HG03196 (cell line): ENCODE results near the gene BBX.
A peak's percentile ranks its signal among the peaks of the same experiment; 100 is the strongest.

Experiments used
- ATAC-seq: cut with Tn5 transposase; IDR thresholded peaks from one replicate; pipeline ENCODE4 v1.9.1; 2021; ENCODE audit not compliant: unreplicated experiment

Gene BBX

DNA sequence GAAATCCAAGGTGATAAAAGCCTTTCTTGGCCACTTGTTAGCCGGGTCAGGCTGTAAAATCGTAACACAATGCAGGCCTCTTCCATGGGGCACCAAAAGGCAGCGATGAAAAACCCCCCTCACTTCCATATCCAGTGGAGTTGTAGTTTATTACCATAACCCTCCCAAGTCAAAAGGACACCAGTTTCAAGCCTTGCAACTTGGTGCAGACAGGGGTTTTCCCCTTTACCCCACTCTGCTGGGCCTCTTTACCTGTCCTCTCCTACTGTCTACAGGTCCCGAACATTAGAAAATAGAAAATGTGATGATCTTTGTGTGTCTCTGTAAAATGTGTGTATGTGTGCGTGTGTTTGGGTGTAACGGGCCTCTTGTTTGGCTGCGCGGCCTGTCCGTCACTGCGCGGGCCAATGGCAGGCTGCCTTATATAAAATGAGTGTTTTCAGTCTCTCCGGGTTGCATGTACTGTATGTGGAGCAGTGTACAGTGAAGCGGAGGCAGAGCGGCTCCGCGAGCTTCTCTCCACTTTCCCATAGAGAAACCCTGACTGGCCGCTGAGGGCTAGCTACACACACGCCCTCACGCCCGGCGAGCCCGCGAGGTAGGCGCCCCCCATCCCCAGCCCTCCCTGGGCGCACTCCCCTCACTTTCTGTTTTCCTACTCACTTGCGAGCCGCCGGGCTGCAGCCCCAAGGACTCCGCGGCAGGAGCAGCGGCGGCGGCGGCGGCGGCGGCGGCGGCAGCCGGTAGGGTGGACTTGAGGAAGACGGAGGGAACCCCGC is at the start of gene BBX:
TSS of gene BBX (plus strand) at position 453 of the 779 bp plus-strand sequence. CDS start 187,499 bp downstream, outside the sequence.
- peak; percentile 95 for ATAC-seq

GRCh38 chr3:107476462-107476861 is 46.3 kb upstream of the BBX start:
- ATAC-seq = no peak

DNA sequence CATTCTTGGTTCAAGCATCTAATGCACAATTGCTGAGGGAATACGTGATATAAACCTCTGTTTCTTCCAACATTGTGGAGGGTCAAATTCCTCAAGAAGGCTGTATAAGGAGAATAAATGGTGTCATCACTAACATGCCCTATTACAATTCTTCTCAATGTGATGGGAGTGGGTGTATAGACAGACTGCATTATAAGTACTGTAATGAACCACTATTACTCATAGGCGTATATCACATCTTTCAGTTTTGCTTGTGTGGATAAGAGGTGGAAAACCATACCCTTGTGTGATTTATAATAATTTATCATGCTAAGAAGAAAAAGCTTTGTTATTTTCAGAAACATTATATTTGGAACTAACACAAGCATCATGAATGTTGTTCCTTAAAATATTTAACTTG is 35.3 kb upstream of the BBX start:
- ATAC-seq = no peak

GRCh38 chr3:107488942-107489341 is 33.8 kb upstream of the BBX start:
- no peak for ATAC-seq

GRCh38 chr3:107493134-107493533 is 29.6 kb upstream of the BBX start:
- ATAC-seq = no peak

DNA sequence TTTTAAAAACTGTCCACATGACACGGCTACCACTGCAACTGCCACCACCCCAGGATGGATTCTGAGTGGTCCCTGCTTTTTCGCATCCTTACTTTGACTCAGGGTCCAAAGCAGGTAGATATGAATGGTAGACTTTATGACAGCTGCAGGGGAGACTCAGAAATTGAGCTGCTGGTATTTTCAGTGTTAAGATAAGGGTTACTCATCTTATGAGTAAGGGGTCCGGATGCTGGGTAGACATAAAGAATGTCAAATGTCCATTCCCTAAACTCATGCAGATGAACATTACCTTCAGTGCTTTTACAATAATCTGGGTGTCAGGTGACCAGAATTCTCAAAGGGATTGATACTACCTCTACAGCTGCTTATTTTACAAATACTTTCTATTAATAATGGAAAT is 25.9 kb upstream of the BBX start:
- ATAC-seq = no peak

GRCh38 chr3:107498646-107499045 is 24.1 kb upstream of the BBX start:
- ATAC-seq = no peak

DNA sequence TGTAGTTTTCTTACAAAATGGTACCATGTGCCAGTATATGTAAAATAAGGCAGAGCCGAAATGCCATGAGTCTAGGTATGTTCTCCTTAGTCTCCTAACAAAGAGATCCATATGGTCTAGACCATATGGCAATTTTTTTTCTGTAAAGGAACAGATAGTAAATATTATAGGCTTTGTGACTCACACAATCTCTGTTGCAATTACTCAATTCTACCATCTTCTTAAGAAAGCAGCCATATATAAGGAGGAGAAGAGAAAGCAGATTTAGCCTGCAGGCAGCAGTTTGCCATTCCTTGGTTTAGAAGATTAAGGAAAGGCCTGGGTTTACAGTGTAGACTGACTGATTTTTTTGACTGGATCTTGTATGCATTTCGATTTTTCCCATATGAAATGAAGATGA is 16.3 kb upstream of the BBX start:
- no peak for ATAC-seq

DNA sequence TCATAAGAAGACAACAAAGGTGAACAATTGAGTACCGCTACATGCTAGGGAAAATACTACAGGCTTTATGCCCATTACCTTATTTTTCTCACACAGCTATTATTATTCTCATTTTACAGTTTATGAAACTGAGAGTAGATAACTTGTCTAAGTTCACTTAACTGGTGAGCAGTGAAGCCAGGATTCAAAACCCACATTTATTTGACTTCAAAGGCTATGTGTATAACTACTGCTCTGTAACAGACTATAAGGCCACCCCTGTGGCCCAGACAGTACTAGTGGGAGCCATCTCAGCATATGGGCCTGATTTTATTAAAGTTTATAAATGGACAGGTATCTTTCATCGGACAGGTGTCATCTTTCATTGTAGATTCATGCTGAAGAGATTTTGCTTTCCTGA is 14.4 kb upstream of the BBX start:
- no peak for ATAC-seq

GRCh38 chr3:107512108-107512507 is 10.7 kb upstream of the BBX start:
- ATAC-seq = no peak

GRCh38 chr3:107514453-107514852 is 8.3 kb upstream of the BBX start:
- no peak for ATAC-seq

DNA sequence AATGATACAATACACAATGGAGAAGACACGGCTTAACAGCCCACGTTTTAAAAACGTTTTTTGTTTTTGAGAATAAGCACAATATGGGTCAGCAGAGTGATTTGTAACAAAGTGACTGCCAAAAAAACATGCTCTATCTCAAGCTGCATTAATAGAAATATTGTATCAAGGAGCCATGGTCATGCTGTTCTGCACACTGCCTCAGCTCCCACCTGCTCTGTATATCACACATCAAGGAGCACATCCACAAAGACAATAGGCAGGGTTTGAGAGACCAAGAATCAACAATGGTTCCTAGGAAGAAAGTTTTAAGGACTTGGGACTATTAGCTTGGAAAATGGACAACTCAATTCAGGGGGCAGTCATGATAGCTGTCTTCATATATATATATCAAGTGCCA is 6.3 kb upstream of the BBX start:
- no peak for ATAC-seq

GRCh38 chr3:107520535-107520934 is 2.2 kb upstream of the BBX start:
- ATAC-seq = no peak

DNA sequence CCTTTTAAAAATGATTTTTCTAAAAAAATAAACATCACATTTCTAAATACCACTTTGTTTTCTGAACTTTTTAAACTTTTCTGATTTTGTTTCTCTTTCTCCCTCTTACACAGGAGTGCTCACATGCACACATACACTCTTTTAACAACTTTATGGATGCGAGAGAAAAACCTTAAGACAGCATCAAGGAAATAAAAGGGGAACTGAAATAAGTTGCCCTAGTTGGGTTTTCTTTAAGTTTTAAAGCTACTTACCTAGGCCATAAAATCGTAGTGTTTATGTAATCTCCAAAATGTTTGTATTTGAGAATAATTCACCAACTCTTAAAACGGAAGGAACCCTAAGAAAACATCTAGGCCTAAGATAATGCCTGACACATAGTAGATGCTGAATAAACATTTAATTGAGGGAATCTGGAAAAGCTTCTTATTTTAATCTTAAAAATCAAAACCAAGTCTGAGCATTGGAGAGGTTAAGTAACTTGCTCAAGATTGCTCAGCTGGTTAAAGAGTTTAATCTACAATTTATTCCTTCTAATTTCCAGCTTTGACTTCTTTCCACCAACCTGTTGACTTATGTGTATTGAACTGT is 1.2 kb upstream of the BBX start:
- no peak for ATAC-seq

DNA sequence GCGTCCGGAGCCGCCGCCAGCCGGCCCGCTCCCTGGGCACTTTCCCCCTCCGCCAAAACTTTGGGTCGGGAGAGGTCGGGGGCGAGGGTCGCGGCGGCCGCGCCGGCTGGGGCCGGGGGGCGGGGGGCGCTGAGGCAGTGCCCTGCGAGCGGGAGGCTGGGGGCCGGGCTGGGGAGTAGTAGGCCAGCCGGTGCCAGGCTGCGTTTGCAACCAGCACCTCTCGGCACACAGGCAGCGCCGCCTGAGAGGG is 452 bp downstream of the BBX start:
- ATAC-seq = peak; percentile 20

GRCh38 chr3:107523539-107524325 is 970 bp downstream of the BBX start:
- peak; percentile 17 for ATAC-seq

GRCh38 chr3:107524326-107524840 is 1.6 kb downstream of the BBX start:
- ATAC-seq = no peak

DNA sequence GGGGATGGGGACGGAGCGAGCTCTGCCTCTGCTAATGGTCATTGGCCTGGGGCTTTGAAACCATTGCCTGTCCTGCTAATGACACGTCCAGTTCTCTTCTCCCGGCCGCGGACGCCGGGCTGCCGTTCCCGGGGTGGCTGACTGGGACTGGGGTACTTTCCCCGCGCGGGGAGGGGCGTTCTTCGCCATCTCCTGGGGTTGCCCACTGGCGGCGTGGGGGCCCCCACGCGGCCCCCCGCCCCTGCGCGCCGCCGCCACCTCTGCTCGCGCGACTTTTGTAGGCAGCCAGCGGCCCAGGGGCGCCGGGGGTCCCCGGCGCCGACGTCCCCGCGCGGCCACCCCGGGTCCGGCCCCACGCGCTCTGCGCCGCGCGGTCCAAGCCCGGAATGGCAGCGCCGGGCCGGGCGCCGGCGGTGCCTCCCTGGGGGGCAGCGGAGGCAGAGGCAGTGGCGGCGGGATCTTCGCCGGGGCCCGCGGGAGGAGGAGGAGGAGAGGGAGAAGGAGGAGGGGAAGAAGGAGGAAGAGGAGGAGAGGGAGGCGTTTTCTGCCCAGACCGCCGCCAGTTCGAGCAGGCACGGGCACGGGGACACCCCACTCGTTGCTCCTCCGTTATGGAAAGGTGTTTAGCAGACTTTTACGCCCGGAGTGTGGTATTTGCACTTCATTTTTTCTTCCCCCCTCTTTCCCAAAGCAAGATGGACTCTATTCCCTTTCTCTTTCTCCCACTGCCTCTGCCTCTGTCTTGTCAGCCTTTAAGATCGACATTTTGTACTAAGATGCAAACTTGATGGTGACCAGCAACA is 2.3 kb downstream of the BBX start:
- ATAC-seq = no peak

GRCh38 chr3:107525644-107526305 is 3.0 kb downstream of the BBX start:
- ATAC-seq = no peak

DNA sequence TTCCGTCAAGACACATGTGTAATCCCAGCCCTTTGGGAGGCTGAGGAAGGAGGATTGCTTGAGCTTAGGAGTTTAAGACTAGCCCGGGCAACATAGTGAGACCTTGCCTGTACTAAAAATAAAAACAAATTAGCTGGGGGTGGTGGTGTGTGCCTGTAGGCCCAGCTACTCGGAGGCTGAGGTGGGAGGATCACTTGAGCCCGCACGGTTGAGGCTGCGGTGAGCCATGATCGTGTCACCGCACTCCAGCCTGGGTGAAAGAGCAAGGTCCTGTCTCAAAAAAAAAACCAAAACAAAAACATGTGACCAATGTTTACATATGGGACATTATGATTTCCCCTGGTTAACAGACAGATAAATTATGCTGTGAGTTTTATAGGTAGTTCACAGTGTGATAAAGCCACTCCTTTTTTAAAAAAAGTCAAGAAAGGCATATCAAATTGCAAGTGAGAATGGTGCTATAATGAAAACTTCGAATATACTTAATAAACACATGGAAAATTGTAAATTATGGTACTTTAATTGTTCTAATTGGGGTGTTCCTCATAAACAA is 9.2 kb downstream of the BBX start:
- ATAC-seq = no peak
